ENCODE data around the gene PGP. TPM values are rescaled to one million over a fixed set of nuclear protein-coding genes. Genes with fewer than 3 reads are reported as not detected.

Gene PGP
- total and polyA plus RNA-seq, 10 of the 15 experiments (the other 5 are each of a cell fraction or from before 2014, with no cell fraction given): 0.42 to 28.0 (median 12.1) TPM

DNA sequence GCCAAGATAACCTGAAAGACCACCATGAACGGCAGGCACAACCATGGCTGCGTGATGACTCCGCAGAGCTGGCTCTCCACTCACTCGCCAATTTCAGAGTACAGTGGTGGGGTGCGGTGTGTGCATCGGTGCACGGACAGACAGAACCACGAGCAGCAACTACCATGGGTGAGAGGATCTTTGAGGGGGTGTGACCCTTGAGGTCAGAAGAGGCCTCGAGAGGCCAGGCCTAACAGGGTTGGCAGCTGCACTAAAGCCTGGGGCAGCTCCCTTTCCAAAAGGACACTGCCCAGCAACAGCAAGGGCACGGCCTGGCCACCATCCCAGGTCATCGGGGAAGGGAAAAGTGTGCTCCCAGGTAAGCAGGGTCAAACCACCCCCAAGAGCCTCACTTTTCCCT lies 38.7 kb upstream of the PGP start:
- peaks cover 13% of the 10 kb centered on the region for H3K79me2 ChIP-seq (ENCODE audit: control insufficient read depth, insufficient read depth, low read length)
- in situ Hi-C loops (cut with MboI): no loop called here
- ChIA-PET CTCF (interaction anchor here (1.5 to 2.3 kb wide), 3 partner anchors 42 to 175 kb away, joined by 5 to 14 read pairs (median 5); partner anchors contain the start of gene CCNF), RAD21 (ENCODE audit: unreplicated experiment) (no interaction called here), POLR2A (interaction anchor here (1.8 kb wide), 1 partner anchor 47 kb away, joined by 4 read pairs; no protein-coding TSS in a partner anchor), SMC1A (ENCODE audit: uncharacterized antibody, unreplicated experiment) (interaction anchor here (0.9 kb wide), 1 partner anchor 55 kb away, joined by 4 read pairs; no protein-coding TSS in a partner anchor)
- no peak for ATAC-seq
- peaks cover 13% of the 10 kb centered on the region for H3K4me1 ChIP-seq (ENCODE audit: control insufficient read depth, insufficient read depth, low read length)
- peaks cover 24 to 29% of the 10 kb centered on the region in 2 experiments for H3K36me3 ChIP-seq (ENCODE audit: control insufficient read depth in 2 of 2, insufficient read depth in 2 of 2, low read length in 1 of 2)
- 41% methylated on average over 11 of the region's 11 CpGs for WGBS (ENCODE audit: insufficient coverage, insufficient replicate concordance, low lambda C conversion rate, missing lambda C conversion rate)
- FAIRE-seq: no peak
- intact Hi-C loops (cut with micrococcal nuclease; ENCODE audit: unreplicated experiment): loop anchor here (5.0 kb wide), 1 partner anchor 46 kb away; the partner anchor contains the start of gene MLST8
- H2AFZ ChIP-seq (ENCODE audit: control insufficient read depth, low read depth, low read length): no peak overlapping the region
- BruUV-seq (replicated peaks): no TSS peak
- H3K9me3 ChIP-seq (replicated peaks; ENCODE audit: control insufficient read depth, insufficient read depth, low read length): no peaks in the 10 kb centered on the region
- TF ChIP-seq POLR2AphosphoS5 (IDR thresholded peaks at IDR 0.05; ENCODE audit: low read length) (peak; percentile 62), MTA2 (IDR thresholded peaks at IDR 0.05; ENCODE audit: low read depth) (no peak)
- TF ChIP-seq, protein P1, sequence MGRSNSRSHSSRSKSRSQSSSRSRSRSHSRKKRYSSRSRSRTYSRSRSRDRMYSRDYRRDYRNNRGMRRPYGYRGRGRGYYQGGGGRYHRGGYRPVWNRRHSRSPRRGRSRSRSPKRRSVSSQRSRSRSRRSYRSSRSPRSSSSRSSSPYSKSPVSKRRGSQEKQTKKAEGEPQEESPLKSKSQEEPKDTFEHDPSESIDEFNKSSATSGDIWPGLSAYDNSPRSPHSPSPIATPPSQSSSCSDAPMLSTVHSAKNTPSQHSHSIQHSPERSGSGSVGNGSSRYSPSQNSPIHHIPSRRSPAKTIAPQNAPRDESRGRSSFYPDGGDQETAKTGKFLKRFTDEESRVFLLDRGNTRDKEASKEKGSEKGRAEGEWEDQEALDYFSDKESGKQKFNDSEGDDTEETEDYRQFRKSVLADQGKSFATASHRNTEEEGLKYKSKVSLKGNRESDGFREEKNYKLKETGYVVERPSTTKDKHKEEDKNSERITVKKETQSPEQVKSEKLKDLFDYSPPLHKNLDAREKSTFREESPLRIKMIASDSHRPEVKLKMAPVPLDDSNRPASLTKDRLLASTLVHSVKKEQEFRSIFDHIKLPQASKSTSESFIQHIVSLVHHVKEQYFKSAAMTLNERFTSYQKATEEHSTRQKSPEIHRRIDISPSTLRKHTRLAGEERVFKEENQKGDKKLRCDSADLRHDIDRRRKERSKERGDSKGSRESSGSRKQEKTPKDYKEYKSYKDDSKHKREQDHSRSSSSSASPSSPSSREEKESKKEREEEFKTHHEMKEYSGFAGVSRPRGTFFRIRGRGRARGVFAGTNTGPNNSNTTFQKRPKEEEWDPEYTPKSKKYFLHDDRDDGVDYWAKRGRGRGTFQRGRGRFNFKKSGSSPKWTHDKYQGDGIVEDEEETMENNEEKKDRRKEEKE (IDR thresholded peaks at IDR 0.05): no peak
- no peak overlapping the region for H3K4me2 ChIP-seq (ENCODE audit: control insufficient read depth, insufficient read depth)
- H3K27me3 ChIP-seq (replicated peaks in 1 of 2; ENCODE audit: control insufficient read depth in 2 of 2, insufficient read depth in 2 of 2, low read length in 1 of 2): no peaks in the 10 kb centered on the region
- H3K27ac ChIP-seq (ENCODE audit: control insufficient read depth, insufficient read depth): no peak overlapping the region
- no peak for DNase-seq (ENCODE audit: low read depth, low spot score)
- H3K4me3 ChIP-seq: no peak overlapping the region
- no peak overlapping the region for H3K9ac ChIP-seq (ENCODE audit: control insufficient read depth, insufficient read depth, low read length)
- H4K20me1 ChIP-seq (ENCODE audit: control insufficient read depth, insufficient read depth): no peaks in the 10 kb centered on the region

DNA sequence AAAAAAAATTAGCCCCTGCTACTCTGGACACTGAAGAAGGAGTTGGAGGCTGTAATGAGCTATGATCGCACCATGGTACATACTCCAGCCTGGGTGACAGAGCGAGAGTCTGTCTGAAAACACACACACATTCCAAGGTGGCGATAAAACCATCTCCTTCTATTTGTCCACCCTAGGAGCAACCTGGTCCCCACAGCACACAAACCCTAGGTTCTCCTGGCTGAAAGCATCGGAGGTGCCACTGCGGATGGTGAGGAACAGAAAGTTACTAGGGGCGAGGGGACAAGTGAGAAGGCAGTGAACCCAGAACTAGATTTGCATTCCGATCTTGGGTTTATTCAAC lies 38.1 kb upstream of the PGP start:
- in situ Hi-C loops (cut with MboI): no loop called here
- H3K9me3 ChIP-seq (replicated peaks; ENCODE audit: control insufficient read depth, insufficient read depth, low read length): no peaks in the 10 kb centered on the region
- H3K4me2 ChIP-seq (ENCODE audit: control insufficient read depth, insufficient read depth): no peak overlapping the region
- H3K9ac ChIP-seq (ENCODE audit: control insufficient read depth, insufficient read depth, low read length): no peak overlapping the region
- H2AFZ ChIP-seq (ENCODE audit: control insufficient read depth, low read depth, low read length): no peak overlapping the region
- peaks cover 13% of the 10 kb centered on the region for H3K79me2 ChIP-seq (ENCODE audit: control insufficient read depth, insufficient read depth, low read length)
- intact Hi-C loops (cut with micrococcal nuclease; ENCODE audit: unreplicated experiment): loop anchor here (5.0 kb wide), 1 partner anchor 45 kb away; the partner anchor contains the start of gene MLST8
- no peaks in the 10 kb centered on the region for H3K27me3 ChIP-seq (replicated peaks in 1 of 2; ENCODE audit: control insufficient read depth in 2 of 2, insufficient read depth in 2 of 2, low read length in 1 of 2)
- CTCF ChIA-PET: interaction anchor here (0.7 to 2.5 kb wide), 7 partner anchors 17 to 176 kb away, joined by 3 to 14 read pairs (median 5); partner anchors contain the start of genes CCNF and E4F1
- peaks cover 21 to 27% of the 10 kb centered on the region in 2 experiments for H3K36me3 ChIP-seq (ENCODE audit: control insufficient read depth in 2 of 2, insufficient read depth in 2 of 2, low read length in 1 of 2)
- H4K20me1 ChIP-seq (ENCODE audit: control insufficient read depth, insufficient read depth): no peaks in the 10 kb centered on the region
- no TSS peak for BruUV-seq (replicated peaks)
- no peak overlapping the region for H3K4me3 ChIP-seq
- 57% methylated on average over 7 of the region's 7 CpGs for WGBS (ENCODE audit: insufficient coverage, insufficient replicate concordance, low lambda C conversion rate, missing lambda C conversion rate)
- FAIRE-seq (no peak), ATAC-seq (no peak), DNase-seq (ENCODE audit: low read depth, low spot score) (no peak)
- SMC1A ChIA-PET (ENCODE audit: uncharacterized antibody, unreplicated experiment): interaction anchor here (0.9 to 1.2 kb wide), 2 partner anchors 13 to 54 kb away, joined by 3 to 4 read pairs; no protein-coding TSS in a partner anchor
- no peak overlapping the region for H3K27ac ChIP-seq (ENCODE audit: control insufficient read depth, insufficient read depth)
- peaks cover 13% of the 10 kb centered on the region for H3K4me1 ChIP-seq (ENCODE audit: control insufficient read depth, insufficient read depth, low read length)
- POLR2A ChIA-PET: interaction anchor here (1.6 to 2.5 kb wide), 3 partner anchors 38 to 176 kb away, joined by 4 to 9 read pairs (median 5); partner anchors contain the start of genes CCNF and PGP
- RAD21 ChIA-PET (ENCODE audit: unreplicated experiment): no interaction called here
- TF ChIP-seq POLR2A (IDR thresholded peaks at IDR 0.05; ENCODE audit: low read depth, low read length): peak; percentile 41; the same call in 1 of the 2 replicates
- TF ChIP-seq, protein P2, sequence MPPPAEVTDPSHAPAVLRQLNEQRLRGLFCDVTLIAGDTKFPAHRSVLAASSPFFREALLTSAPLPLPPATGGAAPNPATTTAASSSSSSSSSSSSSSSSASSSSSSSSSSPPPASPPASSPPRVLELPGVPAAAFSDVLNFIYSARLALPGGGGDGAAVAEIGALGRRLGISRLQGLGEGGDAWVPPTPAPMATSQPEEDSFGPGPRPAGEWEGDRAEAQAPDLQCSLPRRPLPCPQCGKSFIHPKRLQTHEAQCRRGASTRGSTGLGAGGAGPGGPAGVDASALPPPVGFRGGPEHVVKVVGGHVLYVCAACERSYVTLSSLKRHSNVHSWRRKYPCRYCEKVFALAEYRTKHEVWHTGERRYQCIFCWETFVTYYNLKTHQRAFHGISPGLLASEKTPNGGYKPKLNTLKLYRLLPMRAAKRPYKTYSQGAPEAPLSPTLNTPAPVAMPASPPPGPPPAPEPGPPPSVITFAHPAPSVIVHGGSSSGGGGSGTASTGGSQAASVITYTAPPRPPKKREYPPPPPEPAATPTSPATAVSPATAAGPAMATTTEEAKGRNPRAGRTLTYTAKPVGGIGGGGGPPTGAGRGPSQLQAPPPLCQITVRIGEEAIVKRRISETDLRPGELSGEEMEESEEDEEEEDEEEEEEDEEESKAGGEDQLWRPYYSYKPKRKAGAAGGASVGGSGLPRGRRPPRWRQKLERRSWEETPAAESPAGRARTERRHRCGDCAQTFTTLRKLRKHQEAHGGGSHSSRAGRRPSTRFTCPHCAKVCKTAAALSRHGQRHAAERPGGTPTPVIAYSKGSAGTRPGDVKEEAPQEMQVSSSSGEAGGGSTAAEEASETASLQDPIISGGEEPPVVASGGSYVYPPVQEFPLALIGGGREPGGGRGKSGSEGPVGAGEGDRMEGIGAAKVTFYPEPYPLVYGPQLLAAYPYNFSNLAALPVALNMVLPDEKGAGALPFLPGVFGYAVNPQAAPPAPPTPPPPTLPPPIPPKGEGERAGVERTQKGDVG (CRISPR knock-in tag; IDR thresholded peaks at IDR 0.05): no peak
- TF ChIP-seq TARDBP (IDR thresholded peaks at IDR 0.05; ENCODE audit: borderline replicate concordance): no peak
- peak; percentile 44; the same call in 1 of the 2 replicates for TF ChIP-seq POLR2AphosphoS5 (IDR thresholded peaks at IDR 0.05; ENCODE audit: low read length)
- TF ChIP-seq, protein P3, sequence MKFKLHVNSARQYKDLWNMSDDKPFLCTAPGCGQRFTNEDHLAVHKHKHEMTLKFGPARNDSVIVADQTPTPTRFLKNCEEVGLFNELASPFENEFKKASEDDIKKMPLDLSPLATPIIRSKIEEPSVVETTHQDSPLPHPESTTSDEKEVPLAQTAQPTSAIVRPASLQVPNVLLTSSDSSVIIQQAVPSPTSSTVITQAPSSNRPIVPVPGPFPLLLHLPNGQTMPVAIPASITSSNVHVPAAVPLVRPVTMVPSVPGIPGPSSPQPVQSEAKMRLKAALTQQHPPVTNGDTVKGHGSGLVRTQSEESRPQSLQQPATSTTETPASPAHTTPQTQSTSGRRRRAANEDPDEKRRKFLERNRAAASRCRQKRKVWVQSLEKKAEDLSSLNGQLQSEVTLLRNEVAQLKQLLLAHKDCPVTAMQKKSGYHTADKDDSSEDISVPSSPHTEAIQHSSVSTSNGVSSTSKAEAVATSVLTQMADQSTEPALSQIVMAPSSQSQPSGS (IDR thresholded peaks at IDR 0.05; ENCODE audit: low read length): no peak
